ENCODE measurements around the gene SRSF5. TPM values are rescaled to one million over a fixed set of nuclear protein-coding genes. Genes with fewer than 3 reads are reported as not detected.

The SRSF5 gene
- total and polyA plus RNA-seq, 2 of the 8 experiments (the other 6 are each of a cell fraction or from before 2014, with no cell fraction given): 101 to 238 TPM

- no peak overlapping the region for H2BK20ac ChIP-seq (ENCODE audit: low read length)
- H3K27me3 ChIP-seq (replicated peaks in 1 of 4; ENCODE audit: control insufficient read depth in 3 of 4, extremely low read depth in 1 of 4, insufficient read depth in 3 of 4, low read length in 3 of 4): no peaks in the 10 kb centered on the region
- no peak overlapping the region for H3K4me2 ChIP-seq (ENCODE audit: insufficient read depth in 1 of 2, low read depth in 2 of 2, low read length in 2 of 2)
- H3K23ac ChIP-seq (ENCODE audit: insufficient read length): no peak overlapping the region
- H3K9ac ChIP-seq (replicated peaks in 1 of 4; ENCODE audit: extremely low read depth in 1 of 4, low read depth in 3 of 4, low read length in 3 of 4): no peak overlapping the region
- peak overlapping the region; percentile 48; the same call in 1 of the 2 replicates for H3K18ac ChIP-seq (ENCODE audit: extremely low read depth, low read length)
- ChIA-PET CTCF (ENCODE audit: partially characterized antibody) (interaction anchor here (0.6 to 1.5 kb wide), 4 partner anchors 15 to 322 kb away, joined by 3 to 5 read pairs (median 4); no protein-coding TSS in a partner anchor), POLR2A (ENCODE audit: partially characterized antibody) (interaction anchor here (1.2 to 2.4 kb wide), 2 partner anchors 11 to 25 kb away, joined by 3 to 5 read pairs; no protein-coding TSS in a partner anchor)
- no peak overlapping the region for H3K4me3 ChIP-seq (ENCODE audit: extremely low read depth in 1 of 4, insufficient read depth in 2 of 4, low read depth in 3 of 4, low read length in 4 of 4)
- H3K56ac ChIP-seq (replicated peaks; ENCODE audit: insufficient read length, low read depth, low read length): no peak overlapping the region
- no peaks in the 10 kb centered on the region for H4K20me1 ChIP-seq (replicated peaks in 1 of 2; ENCODE audit: control insufficient read depth in 1 of 2, insufficient read depth in 2 of 2, low read length in 2 of 2)
- H2BK120ac ChIP-seq (replicated peaks; ENCODE audit: low read depth, low read length): no peak overlapping the region
- H3K4ac ChIP-seq (replicated peaks; ENCODE audit: insufficient read length, low read depth, low read length): no peak overlapping the region
- no peak for FAIRE-seq
- no peak overlapping the region for H4K8ac ChIP-seq (ENCODE audit: extremely low read depth, insufficient read depth, low read length)
- H3K4me1 ChIP-seq (replicated peaks in 1 of 4; ENCODE audit: control insufficient read depth in 3 of 4, insufficient read depth in 4 of 4, low read length in 3 of 4): peaks cover 0 to 5% (median 4%) of the 10 kb centered on the region in 4 experiments; a peak in 4 of 7 replicates
- H4K5ac ChIP-seq (ENCODE audit: insufficient read length, low read depth, low read length): no peak overlapping the region
- H2BK15ac ChIP-seq (ENCODE audit: low read length): no peak overlapping the region
- H2BK5ac ChIP-seq (ENCODE audit: low read depth, low read length): 0 out of 2 replicates have a peak overlapping the region, but pooled peaks have one; percentile 75
- H3K27ac ChIP-seq (ENCODE audit: low read depth, low read length): no peak overlapping the region
- no peaks in the 10 kb centered on the region for H3K79me1 ChIP-seq (ENCODE audit: low read depth, low read length)
- no peak overlapping the region for H2BK12ac ChIP-seq (ENCODE audit: low read depth, low read length)
- H3K14ac ChIP-seq (ENCODE audit: insufficient read length): no peak overlapping the region
- H4K91ac ChIP-seq (replicated peaks; ENCODE audit: insufficient read length, low read length): no peak overlapping the region
- no peaks in the 10 kb centered on the region for H3K36me3 ChIP-seq (ENCODE audit: control insufficient read depth in 2 of 4, insufficient read depth in 4 of 4, low read length in 3 of 4)
- H3K79me2 ChIP-seq (ENCODE audit: control insufficient read depth in 1 of 2, insufficient read depth in 2 of 2, low read length in 2 of 2): no peaks in the 10 kb centered on the region
- WGBS, 2 experiments (ENCODE audit: extremely low coverage in 1 of 2, insufficient coverage in 1 of 2, insufficient read length in 1 of 2, insufficient replicate concordance in 2 of 2, low coverage in 1 of 2, low lambda C conversion rate in 2 of 2, missing lambda C conversion rate in 1 of 2): 96% methylated on average over 4 of the region's 4 CpGs; no CpG with 5 or more reads in 1 of the 2 experiments
- no peak overlapping the region for H2AK5ac ChIP-seq (ENCODE audit: low read depth, low read length)
- peak overlapping the region; percentile 58; the same call in 1 of the 2 replicates for H2AFZ ChIP-seq (ENCODE audit: low read length)
- DNase-seq (ENCODE audit: low read depth in 1 of 2, low spot score in 2 of 2): no peak
- H3K23me2 ChIP-seq (ENCODE audit: low read depth, low read length): no peaks in the 10 kb centered on the region
- TF ChIP-seq GTF2F1 (IDR thresholded peaks at IDR 0.05; ENCODE audit: borderline replicate concordance, low read depth, low read length): no peak
- TF ChIP-seq SIRT6 (IDR thresholded peaks at IDR 0.05; ENCODE audit: low read length): no peak
- no peak for TF ChIP-seq POLR2AphosphoS5 (IDR thresholded peaks at IDR 0.05; ENCODE audit: low read depth, low read length)
- TF ChIP-seq HDAC2 (IDR thresholded peaks at IDR 0.05; ENCODE audit: borderline replicate concordance in 1 of 2, low read depth in 2 of 2, low read length in 2 of 2): no peak
- 0 out of 4 replicates have a peak, but pooled peaks cover 0 to 4% of the 10 kb centered on the region in 2 experiments for H3K9me3 ChIP-seq (ENCODE audit: insufficient read depth in 2 of 2, low read depth in 1 of 2, low read length in 1 of 2)
Measured at GRCh38 chr14:69798339-69798735, 31.4 kb downstream of the SRSF5 start.

Data from H1 (cell line).